Neutrophil (primary cell): Measurements from ENCODE around the gene CD93.

ENCODE experiments used
- H3K27ac ChIP-seq: fragments of 200-600 bp; sonication (generic); 2 replicates; pipeline ENCODE4 v1.5.1; 2016; ENCODE audit warnings: mild to moderate bottlenecking, moderate library complexity
- H3K27me3 ChIP-seq: fragments of 200-600 bp; sonication (generic); 2 replicates; pipeline ENCODE4 v1.6.0; 2016; ENCODE audit warnings: mild to moderate bottlenecking
- H3K36me3 ChIP-seq: fragments of 200-600 bp; sonication (generic); 2 replicates; pipeline ENCODE4 v1.5.1; 2017
- H3K4me1 ChIP-seq, 2 experiments: fragments of 200-600 bp in 1 of 2; sonication (generic) in 1 of 2; 1 replicate in 1 of 2; 2 replicates in 1 of 2; pipeline versions ENCODE4 v1.5.1 to v1.6.1; 2013 to 2016; ENCODE audit warnings: low read depth in 1 of 2, low read length in 1 of 2, mild to moderate bottlenecking in 1 of 2, moderate library complexity in 1 of 2; ENCODE audit not compliant: control insufficient read depth in 1 of 2, insufficient read depth in 1 of 2
- H3K4me3 ChIP-seq, 2 experiments: fragments of 200-600 bp in 1 of 2; sonication (generic) in 1 of 2; 1 replicate in 1 of 2; 2 replicates in 1 of 2; pipeline ENCODE4 v1.5.1; 2013 to 2016; ENCODE audit warnings: low read depth in 1 of 2, low read length in 1 of 2, mild to moderate bottlenecking in 1 of 2, moderate library complexity in 1 of 2
- H3K9me3 ChIP-seq: fragments of 200-600 bp; sonication (generic); 2 replicates; pipeline ENCODE4 v1.5.1; 2016
- TF ChIP-seq, protein P1 (sequence below): fragments of 200-600 bp; sonication (generic); IDR thresholded peaks from 2 replicates; pipeline ENCODE4 v1.5.1; 2016; ENCODE audit warnings: antibody characterized with exemption

CD93 gene

DNA sequence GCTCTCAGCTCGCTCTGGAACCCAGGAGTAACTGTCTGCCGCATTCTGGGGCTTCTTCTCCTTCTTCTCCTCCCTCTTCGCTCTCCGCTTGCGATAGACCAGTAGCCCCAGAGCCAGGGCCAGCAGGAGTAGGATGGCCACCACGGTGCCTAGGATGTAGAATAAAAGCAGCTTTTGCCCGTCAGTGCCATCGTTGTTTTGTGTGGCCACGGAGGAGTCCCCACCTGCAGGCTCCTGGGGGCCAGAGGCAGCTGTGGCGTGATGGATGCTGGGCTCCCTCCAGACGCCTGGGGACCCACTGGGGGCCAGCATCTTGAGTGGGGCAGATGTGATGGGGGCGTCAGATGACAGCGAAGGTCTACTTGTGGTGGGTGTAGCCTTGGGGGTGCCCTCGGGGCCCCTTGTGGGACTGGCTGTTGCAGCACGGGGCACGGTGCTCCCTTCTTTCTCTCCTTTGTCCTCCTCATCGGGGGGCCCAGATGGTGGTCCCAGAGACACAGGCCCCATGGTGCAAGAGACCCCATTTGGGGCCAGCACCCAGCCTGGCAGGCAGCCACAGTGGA, 1.8 kb downstream of the CD93 start:
- peaks cover 34% of the 10 kb centered on the region for H3K36me3 ChIP-seq
- H3K9me3 ChIP-seq = no peaks in the 10 kb centered on the region
- TF ChIP-seq, protein P1, sequence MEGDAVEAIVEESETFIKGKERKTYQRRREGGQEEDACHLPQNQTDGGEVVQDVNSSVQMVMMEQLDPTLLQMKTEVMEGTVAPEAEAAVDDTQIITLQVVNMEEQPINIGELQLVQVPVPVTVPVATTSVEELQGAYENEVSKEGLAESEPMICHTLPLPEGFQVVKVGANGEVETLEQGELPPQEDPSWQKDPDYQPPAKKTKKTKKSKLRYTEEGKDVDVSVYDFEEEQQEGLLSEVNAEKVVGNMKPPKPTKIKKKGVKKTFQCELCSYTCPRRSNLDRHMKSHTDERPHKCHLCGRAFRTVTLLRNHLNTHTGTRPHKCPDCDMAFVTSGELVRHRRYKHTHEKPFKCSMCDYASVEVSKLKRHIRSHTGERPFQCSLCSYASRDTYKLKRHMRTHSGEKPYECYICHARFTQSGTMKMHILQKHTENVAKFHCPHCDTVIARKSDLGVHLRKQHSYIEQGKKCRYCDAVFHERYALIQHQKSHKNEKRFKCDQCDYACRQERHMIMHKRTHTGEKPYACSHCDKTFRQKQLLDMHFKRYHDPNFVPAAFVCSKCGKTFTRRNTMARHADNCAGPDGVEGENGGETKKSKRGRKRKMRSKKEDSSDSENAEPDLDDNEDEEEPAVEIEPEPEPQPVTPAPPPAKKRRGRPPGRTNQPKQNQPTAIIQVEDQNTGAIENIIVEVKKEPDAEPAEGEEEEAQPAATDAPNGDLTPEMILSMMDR = no peak
- H3K27ac ChIP-seq = peak overlapping the region; percentile 99
- H3K4me3 ChIP-seq = peak overlapping the region; percentile 85 to 90
- no peaks in the 10 kb centered on the region for H3K27me3 ChIP-seq
- H3K4me1 ChIP-seq = peaks cover 76 to 83% of the 10 kb centered on the region in 2 experiments

DNA sequence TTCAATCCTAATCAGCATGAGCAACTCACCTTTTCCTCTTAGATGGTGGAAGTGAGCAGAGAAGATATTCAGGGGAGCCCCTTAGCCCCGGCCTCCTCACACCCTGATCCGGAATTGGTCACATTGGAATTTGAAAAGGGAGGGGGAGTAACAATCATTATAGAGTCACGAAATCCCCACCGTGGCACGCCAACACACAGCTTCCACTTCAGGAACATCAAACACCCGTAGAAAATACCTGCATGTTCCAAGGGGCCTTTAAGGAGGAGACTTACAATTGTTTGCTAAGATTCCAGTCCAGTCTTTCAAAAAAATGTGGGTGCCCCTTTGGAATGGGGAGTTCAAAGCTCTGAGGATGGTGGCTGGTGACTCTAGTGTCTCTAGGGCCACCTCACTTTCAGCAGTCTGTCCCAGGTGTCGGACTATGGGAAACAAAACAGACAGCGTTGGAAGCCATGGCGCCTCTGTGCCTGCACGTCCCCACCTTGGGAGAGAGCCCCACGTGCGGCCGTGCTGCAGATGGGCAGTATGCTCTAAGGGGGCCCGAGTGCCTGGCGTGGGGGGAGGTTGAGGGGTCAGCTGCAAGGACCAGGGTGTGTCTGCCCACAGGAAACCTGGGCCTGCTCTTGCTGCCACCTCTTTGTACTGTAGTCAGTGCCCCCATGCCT, 2.4 kb downstream of the CD93 start:
- TF ChIP-seq, protein P1 = no peak
- H3K4me1 ChIP-seq = peaks cover 76 to 89% of the 10 kb centered on the region in 2 experiments
- no peaks in the 10 kb centered on the region for H3K27me3 ChIP-seq
- H3K36me3 ChIP-seq = peaks cover 41% of the 10 kb centered on the region
- H3K9me3 ChIP-seq = no peaks in the 10 kb centered on the region
- peak overlapping the region; percentile 85 to 90 for H3K4me3 ChIP-seq
- H3K27ac ChIP-seq = peak overlapping the region; percentile 99

DNA sequence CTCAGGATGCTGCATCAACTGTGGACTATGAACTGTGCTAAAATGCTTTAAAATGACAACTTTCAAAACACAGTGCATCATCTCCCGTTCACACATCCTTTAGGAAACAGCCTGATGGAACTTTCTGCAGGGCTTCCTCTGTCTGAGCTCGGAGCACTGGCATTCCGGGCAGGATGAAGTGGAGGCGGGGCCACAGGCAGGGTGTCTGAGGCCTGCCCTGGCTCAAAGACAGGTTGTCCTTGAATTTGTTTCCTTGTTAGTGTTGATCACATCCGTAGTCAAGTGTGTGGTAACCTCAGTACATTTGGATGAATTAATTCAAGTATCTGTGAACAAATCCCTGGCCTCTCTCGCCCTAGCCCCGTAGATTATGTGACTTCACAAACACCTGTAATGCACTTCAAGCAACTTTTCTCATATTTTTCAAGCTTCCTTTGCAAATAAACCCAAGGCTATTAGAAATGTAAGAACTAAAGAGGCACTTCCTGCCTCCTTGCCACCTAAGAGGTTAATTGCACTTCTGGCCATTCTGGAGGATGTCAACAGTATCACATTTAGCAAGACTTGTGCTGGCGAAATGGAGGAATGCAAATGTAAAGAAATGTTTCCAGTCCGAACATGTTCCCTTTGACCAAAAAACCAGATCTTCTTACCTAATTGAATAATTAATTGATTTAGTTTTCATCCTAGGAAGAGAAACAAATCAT, 3.1 kb downstream of the CD93 start:
- Histone ChIP-seq H3K27me3 (no peaks in the 10 kb centered on the region), H3K4me3 (peak overlapping the region; percentile 85 to 90), H3K36me3 (peaks cover 47% of the 10 kb centered on the region), H3K4me1 (peaks cover 71 to 86% of the 10 kb centered on the region in 2 experiments), H3K27ac (peak overlapping the region; percentile 99), H3K9me3 (no peaks in the 10 kb centered on the region)
- TF ChIP-seq, protein P1 = no peak

DNA sequence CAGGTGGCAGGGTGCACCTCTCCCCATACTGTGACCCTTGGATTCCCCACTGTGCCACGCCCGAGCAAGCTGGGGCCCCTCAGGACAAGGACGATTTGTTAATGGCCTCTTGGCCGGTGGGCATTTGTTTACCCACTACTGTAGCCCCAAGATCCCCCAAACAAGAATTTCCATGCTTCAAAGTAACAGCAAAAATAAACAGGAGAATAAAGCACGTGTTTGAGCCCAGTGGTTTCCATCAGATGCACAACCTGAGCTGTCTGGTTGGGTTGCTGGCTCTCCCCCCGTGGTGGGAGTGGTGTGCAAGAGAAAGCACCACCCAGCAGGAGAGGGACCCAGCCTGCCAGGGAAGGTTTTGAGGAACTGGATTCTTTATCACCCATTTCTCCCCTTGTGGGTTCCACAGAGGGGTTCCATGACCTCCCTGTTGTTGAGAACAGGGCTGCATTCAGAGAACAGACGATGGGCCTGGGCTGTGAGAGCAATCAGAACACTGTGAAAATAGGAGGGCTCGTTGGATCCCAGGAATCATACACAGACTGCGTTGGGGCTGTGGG, 4.8 kb downstream of the CD93 start:
- Histone ChIP-seq H3K4me3 (peak overlapping the region; percentile 85 to 90), H3K27me3 (no peaks in the 10 kb centered on the region), H3K27ac (peak overlapping the region; percentile 99), H3K9me3 (no peaks in the 10 kb centered on the region), H3K4me1 (peaks cover 57 to 69% of the 10 kb centered on the region in 2 experiments), H3K36me3 (peaks cover 48% of the 10 kb centered on the region)
- TF ChIP-seq, protein P1 = no peak

DNA sequence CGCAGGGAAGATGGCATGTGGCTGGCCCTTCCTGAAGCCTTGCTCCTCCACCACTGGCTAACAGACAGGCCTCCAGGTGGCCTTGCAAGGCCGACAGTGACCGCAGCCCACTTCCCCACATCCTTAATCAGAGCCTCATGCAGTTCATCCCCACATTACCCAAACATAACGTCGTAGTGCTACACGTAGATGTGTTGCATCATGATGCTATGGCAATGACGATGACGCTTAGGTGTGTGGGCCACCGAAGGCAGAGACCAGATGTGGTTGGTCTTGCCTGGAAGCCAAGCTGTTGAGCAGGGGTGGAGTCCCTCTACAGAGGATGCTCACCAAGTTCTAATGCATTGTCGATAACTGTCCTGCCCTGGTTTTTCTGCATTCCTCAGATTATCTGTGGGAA, 5.6 kb downstream of the CD93 start:
- Histone ChIP-seq H3K4me3 (peak overlapping the region; percentile 85 to 90), H3K27ac (peak overlapping the region; percentile 99), H3K27me3 (no peaks in the 10 kb centered on the region), H3K36me3 (peaks cover 48% of the 10 kb centered on the region), H3K9me3 (no peaks in the 10 kb centered on the region), H3K4me1 (peaks cover 57 to 65% of the 10 kb centered on the region in 2 experiments)
- TF ChIP-seq, protein P1 = peak; percentile 29
